Gastroesophageal sphincter (tissue), 4 donors: ENCODE measurements around the gene PNLIP. TPM values are rescaled to one million over a fixed set of nuclear protein-coding genes. Genes with fewer than 3 reads are reported as not detected.

ENCODE experiments used
- ATAC-seq: fragments of 150-250 bp; one replicate; pipeline ENCODE4 v1.9.1; 2016; ENCODE audit warnings: mild to moderate bottlenecking, moderate library complexity
- H3K27ac ChIP-seq, 4 donors: fragments of 200-600 bp; sonication (generic) in 3 of 4; 1 replicate in 3 of 4; 2 replicates in 1 of 4; pipeline ENCODE4 v1.5.1; 2016 to 2019
- H3K27me3 ChIP-seq: fragments of 200-600 bp; sonication (generic); one replicate; pipeline ENCODE4 v1.5.1; 2019
- H3K36me3 ChIP-seq, 2 donors: fragments of 200-600 bp; sonication (generic); one replicate each; pipeline ENCODE4 v1.5.1; 2019; ENCODE audit warnings: control low read depth in 1 of 2
- H3K4me1 ChIP-seq, 3 donors: fragments of 200-600 bp; sonication (generic); 1 replicate in 2 of 3; 2 replicates in 1 of 3; pipeline ENCODE4 v1.5.1; 2016 to 2019; ENCODE audit warnings: control low read depth in 2 of 3
- H3K4me3 ChIP-seq, 2 donors: fragments of 200-600 bp; sonication (generic); one replicate each; pipeline ENCODE4 v1.5.1; 2019; ENCODE audit warnings: mild to moderate bottlenecking in 1 of 2, moderate library complexity in 1 of 2
- H3K9me3 ChIP-seq, 3 donors: fragments of 200-600 bp; sonication (generic); one replicate each; pipeline ENCODE4 v1.5.1; 2017 to 2019; ENCODE audit warnings: control low read depth in 2 of 3
- EP300 ChIP-seq: sonication (generic); formaldehyde crosslinking; IDR thresholded peaks from one replicate; pipeline ENCODE4 v1.6.1; 2017; ENCODE audit warnings: antibody characterized with exemption, mild to moderate bottlenecking
- POLR2A ChIP-seq, 2 donors: fragments of 450-650 bp; IDR thresholded peaks; one replicate each; pipeline ENCODE4 v1.6.1; 2017; ENCODE audit warnings: antibody characterized with exemption in 2 of 2, mild to moderate bottlenecking in 2 of 2, moderate library complexity in 1 of 2
- POLR2AphosphoS5 ChIP-seq: sonication (generic); formaldehyde crosslinking; IDR thresholded peaks from one replicate; pipeline ENCODE4 v1.6.1; 2017; ENCODE audit warnings: antibody characterized with exemption
- WGBS, 2 donors: methylation state at CpG; one replicate each; pipeline ENCODE4 v1.1.5; 2018; ENCODE audit warnings: low coverage in 1 of 2; 5-methylcytosine and 5-hydroxymethylcytosine counted together
- total RNA-seq, 4 donors: library from RNA; depleted of rRNA; stranded (reverse); fragments of >200 nt; gene quantifications; one replicate each; pipeline ENCODE4 v1.1.0, GENCODE V29; 2016
- TF ChIP-seq, protein P1 (sequence below), 4 experiments: fragments of 200-600 bp in 2 of 4; fragments of 450-650 bp in 2 of 4; sonication (generic) in 1 of 4; IDR thresholded peaks; one replicate each; pipeline ENCODE4 v1.5.1; 2017 to 2019; ENCODE audit warnings: antibody characterized with exemption in 4 of 4, mild to moderate bottlenecking in 2 of 4, moderate library complexity in 2 of 4

PNLIP gene
- total RNA-seq, 4 donors from 2014 or later, result not detected

DNA sequence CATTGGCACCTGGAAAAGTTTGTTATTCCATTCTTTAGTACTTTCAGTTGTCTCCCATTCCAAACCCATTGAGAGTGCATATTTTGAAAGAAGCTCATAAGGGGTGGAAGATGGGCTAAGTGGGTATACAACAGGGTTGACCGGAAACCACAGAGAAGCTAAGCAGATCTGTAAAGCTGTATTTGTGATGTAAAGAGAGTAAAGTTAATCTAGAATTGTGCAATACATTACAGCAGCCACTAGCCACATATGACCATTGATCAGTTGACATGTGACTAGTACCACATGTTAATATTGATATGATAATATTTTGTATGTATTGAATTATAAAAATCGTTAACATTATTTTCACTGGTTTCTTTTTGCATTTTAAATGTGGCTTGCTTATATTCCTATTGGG, 4.9 kb upstream of the PNLIP start:
- Histone ChIP-seq H3K4me1 (no peaks in the 10 kb centered on the region), H3K36me3 (no peaks in the 10 kb centered on the region), H3K4me3 (no peak overlapping the region), H3K27me3 (no peaks in the 10 kb centered on the region), H3K27ac (no peak overlapping the region), H3K9me3 (peaks cover 0 to 5% (median 0%) of the 10 kb centered on the region in 3 donors)
- TF ChIP-seq POLR2A (IDR thresholded peaks at IDR 0.05) (no peak), EP300 (no peak), POLR2AphosphoS5 (no peak)
- TF ChIP-seq, protein P1, sequence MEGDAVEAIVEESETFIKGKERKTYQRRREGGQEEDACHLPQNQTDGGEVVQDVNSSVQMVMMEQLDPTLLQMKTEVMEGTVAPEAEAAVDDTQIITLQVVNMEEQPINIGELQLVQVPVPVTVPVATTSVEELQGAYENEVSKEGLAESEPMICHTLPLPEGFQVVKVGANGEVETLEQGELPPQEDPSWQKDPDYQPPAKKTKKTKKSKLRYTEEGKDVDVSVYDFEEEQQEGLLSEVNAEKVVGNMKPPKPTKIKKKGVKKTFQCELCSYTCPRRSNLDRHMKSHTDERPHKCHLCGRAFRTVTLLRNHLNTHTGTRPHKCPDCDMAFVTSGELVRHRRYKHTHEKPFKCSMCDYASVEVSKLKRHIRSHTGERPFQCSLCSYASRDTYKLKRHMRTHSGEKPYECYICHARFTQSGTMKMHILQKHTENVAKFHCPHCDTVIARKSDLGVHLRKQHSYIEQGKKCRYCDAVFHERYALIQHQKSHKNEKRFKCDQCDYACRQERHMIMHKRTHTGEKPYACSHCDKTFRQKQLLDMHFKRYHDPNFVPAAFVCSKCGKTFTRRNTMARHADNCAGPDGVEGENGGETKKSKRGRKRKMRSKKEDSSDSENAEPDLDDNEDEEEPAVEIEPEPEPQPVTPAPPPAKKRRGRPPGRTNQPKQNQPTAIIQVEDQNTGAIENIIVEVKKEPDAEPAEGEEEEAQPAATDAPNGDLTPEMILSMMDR (IDR thresholded peaks at IDR 0.05), result no peak
- no peak for ATAC-seq
- 85 to 95% methylated on average over 1 to 2 of the region's 2 CpGs for WGBS, 2 donors

DNA sequence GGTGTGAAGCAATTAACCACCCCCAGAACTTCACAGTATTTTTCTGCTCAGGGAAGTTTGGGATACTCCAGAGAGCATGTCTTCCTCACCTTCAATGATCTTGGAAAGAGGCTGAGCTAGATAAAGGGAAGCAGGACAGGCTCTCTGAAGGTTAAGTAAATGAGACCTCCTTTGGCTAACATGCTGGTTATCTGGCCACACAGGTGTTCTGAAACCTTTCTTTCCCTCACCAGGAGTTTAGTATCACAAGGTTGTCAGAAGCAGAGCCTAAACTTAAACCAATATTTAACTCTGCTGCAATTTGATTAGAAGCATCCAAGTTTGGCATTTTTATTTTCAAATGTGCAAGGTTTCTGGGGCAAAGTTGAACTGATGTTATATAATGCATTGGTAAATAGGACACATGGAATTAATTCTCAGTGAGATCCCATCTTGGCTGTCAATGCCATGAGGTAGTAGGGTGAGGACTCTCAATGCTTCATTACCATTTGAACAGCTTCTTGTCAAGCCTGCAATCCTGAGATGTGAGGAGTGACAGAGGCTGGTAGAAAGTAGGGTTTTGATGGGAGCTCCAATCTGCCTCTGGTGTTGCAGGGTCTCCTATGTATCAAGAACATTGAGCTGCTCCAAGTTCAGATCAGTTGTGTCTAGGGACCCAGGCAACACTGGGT, 3.6 kb upstream of the PNLIP start:
- Histone ChIP-seq H3K27ac (no peak overlapping the region), H3K4me1 (no peaks in the 10 kb centered on the region), H3K9me3 (peaks cover 0 to 5% (median 0%) of the 10 kb centered on the region in 3 donors), H3K27me3 (no peaks in the 10 kb centered on the region), H3K36me3 (no peaks in the 10 kb centered on the region), H3K4me3 (no peak overlapping the region)
- ATAC-seq, result no peak
- TF ChIP-seq EP300 (no peak), POLR2A (IDR thresholded peaks at IDR 0.05) (no peak), POLR2AphosphoS5 (no peak)
- TF ChIP-seq, protein P1 (IDR thresholded peaks at IDR 0.05), result no peak

DNA sequence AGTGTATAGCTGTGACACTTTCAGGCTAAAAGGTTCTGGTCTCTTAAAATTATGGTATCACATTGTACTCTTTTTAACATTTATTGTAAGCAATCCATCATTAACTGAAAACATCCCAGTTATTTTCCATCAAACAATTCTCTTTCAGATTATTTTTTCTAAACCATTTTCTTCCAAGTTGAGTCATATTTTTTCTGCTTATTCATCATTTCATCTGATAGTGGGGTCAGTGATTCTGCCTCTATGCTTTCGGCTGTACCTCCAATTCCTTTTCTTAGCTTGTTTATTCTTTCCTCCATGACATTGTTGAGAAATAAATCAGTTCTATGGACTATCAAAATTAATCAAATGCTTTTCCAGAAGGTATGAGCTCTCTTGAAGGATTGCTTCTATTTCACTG, 609 bp upstream of the PNLIP start:
- TF ChIP-seq EP300, result no peak
- TF ChIP-seq POLR2A (IDR thresholded peaks at IDR 0.05), result no peak
- no peak for TF ChIP-seq POLR2AphosphoS5
- TF ChIP-seq, protein P1 (IDR thresholded peaks at IDR 0.05), result no peak
- ATAC-seq, result no peak
- H3K9me3 ChIP-seq, result no peaks in the 10 kb centered on the region
- no peak overlapping the region for H3K27ac ChIP-seq
- H3K36me3 ChIP-seq, result no peaks in the 10 kb centered on the region
- H3K27me3 ChIP-seq, result no peaks in the 10 kb centered on the region
- WGBS, 2 donors, result 20 to 53% methylated on average over 1 of the region's 1 CpG
- H3K4me3 ChIP-seq, result no peak overlapping the region
- no peaks in the 10 kb centered on the region for H3K4me1 ChIP-seq

DNA sequence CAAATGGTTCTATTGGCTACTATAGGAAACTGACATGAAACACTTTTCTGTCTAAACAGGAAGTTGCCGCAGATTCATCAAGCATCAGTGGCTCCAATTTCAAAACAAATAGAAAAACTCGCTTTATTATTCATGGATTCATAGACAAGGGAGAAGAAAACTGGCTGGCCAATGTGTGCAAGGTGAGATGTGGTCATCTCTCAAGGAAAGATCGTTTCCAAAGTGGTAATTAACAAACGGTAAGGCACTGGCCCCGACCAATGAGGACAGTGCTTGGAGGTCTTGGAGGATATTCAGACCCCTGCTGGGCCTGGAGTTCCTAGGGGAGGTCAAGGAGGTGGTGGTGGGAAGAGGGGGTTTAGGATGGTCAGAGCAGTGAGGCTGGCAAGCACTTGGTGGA, 2.6 kb downstream of the PNLIP start:
- H3K27me3 ChIP-seq, result no peaks in the 10 kb centered on the region
- no peaks in the 10 kb centered on the region for H3K9me3 ChIP-seq
- no peak overlapping the region for H3K27ac ChIP-seq
- ATAC-seq, result no peak
- H3K36me3 ChIP-seq, result no peaks in the 10 kb centered on the region
- no peaks in the 10 kb centered on the region for H3K4me1 ChIP-seq
- TF ChIP-seq, protein P1 (IDR thresholded peaks at IDR 0.05), result no peak
- TF ChIP-seq POLR2AphosphoS5 (no peak), POLR2A (IDR thresholded peaks at IDR 0.05) (no peak), EP300 (no peak)
- H3K4me3 ChIP-seq, result no peak overlapping the region
- 83 to 89% methylated on average over 4 to 5 of the region's 5 CpGs for WGBS, 2 donors

DNA sequence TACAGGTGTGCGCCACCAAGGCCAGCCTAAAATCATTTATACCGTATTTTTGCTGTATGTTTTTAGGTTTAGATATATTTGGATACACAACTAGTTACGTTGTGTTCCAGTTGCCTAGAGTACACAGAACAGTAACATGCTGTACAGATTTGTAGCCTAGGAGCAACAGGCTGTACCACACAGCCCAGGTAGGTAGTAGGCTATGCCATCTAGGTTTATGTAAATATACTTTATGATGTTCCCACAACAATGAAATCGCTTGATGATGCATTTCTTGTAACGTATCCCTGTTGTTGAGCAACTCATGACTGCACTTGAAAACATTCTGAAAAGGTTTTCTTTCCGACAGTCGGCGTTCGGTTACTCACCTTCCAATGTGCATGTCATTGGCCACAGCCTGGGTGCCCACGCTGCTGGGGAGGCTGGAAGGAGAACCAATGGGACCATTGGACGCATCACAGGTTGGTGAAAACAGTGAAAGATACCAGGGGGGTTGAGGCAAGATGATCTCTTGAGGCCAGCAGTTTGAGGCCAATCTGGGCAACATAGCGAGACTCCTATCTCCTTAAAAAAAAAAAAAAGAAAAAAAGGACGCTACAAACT, 7.7 kb downstream of the PNLIP start:
- peaks cover 5% of the 10 kb centered on the region for H3K27me3 ChIP-seq

More for the DNA sequence above, 7.7 kb downstream of the PNLIP start:
- Histone ChIP-seq H3K9me3 (no peaks in the 10 kb centered on the region), H3K36me3 (no peaks in the 10 kb centered on the region), H3K4me3 (no peak overlapping the region), H3K27ac (no peak overlapping the region), H3K4me1 (no peaks in the 10 kb centered on the region)
- TF ChIP-seq POLR2AphosphoS5 (no peak), POLR2A (IDR thresholded peaks at IDR 0.05) (no peak)
- TF ChIP-seq, protein P1 (IDR thresholded peaks at IDR 0.05), result no peak
- ATAC-seq, result no peak
- WGBS, 2 donors, result 88 to 90% methylated on average over 11 to 12 of the region's 13 CpGs
